ENCODE results near the gene SH3D21. TPM values are rescaled to one million over a fixed set of nuclear protein-coding genes. Genes with fewer than 3 reads are reported as not detected.

Gene SH3D21
- polyA plus RNA-seq = 0.13 and 0.73 TPM in 2 replicates

DNA sequence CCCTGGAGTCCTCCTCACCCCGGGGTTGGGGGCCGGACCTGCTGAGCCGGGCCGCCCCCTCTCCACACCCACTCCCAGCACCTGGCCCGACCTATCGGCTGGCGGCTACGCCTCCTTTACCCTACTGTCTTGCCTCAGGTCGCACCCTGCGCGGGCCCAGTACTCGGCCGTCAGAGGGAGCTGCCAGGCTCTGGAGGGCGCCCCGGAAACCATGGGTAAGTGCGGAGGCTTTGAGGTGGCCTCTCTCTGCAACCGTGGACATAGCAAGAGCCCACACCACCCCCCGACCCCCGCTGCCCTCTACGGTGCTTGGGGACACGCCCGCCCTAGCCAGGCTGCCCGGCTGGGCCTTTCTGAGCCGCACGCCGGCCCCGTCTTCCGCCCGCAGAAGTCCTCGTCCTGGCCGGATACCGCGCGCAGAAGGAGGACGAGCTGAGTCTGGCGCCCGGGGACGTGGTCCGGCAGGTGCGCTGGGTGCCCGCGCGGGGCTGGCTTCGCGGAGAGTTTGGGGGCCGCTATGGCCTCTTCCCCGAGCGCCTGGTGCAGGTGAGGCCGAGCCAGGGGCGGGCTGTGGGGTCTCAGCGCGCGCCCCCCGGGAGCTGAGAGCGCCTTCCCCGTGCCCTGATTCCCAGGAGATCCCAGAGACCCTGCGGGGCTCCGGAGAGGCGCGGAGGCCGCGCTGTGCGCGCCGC lies at the start of gene SH3D21:
TSS of gene SH3D21 (plus strand) at position 159 of the 692 bp plus-strand sequence. CDS start at position 212, 53 bp downstream.

DNA sequence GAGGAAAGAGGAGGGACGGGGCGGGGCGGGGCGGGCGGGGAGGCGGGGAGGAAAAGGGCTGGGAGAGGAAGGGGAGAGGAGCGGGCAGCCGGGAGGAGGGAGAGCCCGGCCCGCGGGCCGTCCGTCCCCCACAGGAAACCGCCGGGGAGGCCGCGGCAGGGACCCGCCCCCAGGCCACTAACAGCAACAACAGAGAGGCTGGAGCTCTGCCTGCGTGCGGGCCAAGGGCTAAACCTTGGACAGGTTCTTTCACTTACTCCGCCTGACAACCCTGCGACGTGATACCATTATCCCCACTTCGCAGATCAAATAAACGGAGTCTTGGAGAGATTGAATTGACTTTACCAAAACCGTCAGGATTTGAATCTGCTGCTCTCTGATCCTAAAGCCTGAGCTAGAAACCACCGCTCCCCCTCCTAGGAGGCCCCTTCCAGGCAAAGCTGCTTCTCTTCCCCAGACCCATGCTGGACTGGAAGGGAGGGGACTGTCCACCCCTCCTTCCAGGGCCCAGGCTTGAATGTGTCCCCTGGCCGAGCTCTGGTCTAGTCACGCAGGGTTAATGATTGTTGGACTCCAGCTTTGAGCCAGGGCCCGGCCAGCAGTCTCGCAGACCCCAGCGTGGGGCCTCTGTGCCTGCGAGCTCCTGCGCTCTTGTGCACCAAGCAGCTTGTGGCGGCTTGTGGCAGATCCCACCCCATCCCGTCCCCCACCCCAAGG lies 17.6 kb downstream of the SH3D21 start, which contains the start of gene EVA1B:
TSS of gene EVA1B (minus strand) at position 10 of the 717 bp plus-strand sequence. CDS start 608 bp downstream, outside the sequence.

Other genes starting within 250 kb of the SH3D21 start
- not detected in 2 replicates for gene TEKT2, start 222.3 kb upstream of the SH3D21 start, polyA plus RNA-seq
- gene ADPRS, start 217.5 kb upstream of the SH3D21 start, polyA plus RNA-seq = 10.2 and 15.0 TPM in 2 replicates
- gene COL8A2, start 181.1 kb upstream of the SH3D21 start, polyA plus RNA-seq = 0.07 TPM in 1 of 2 replicates, not detected in the other
- 18.7 and 23.2 TPM in 2 replicates for gene TRAPPC3, start 156.9 kb upstream of the SH3D21 start, polyA plus RNA-seq
- gene MAP7D1, start 150.2 kb upstream of the SH3D21 start, polyA plus RNA-seq = 32.5 and 33.0 TPM in 2 replicates
- gene THRAP3, start 81.9 kb upstream of the SH3D21 start, polyA plus RNA-seq = 44.4 and 61.2 TPM in 2 replicates
- gene EVA1B, start 17.3 kb downstream of the SH3D21 start, polyA plus RNA-seq = 0.24 TPM in 1 of 2 replicates, not detected in the other
- gene STK40, start 79.6 kb downstream of the SH3D21 start, polyA plus RNA-seq = 0.39 and 1.2 TPM in 2 replicates
- 37.8 and 55.1 TPM in 2 replicates for gene LSM10, start 91.5 kb downstream of the SH3D21 start, polyA plus RNA-seq
- gene OSCP1, start 144.1 kb downstream of the SH3D21 start, polyA plus RNA-seq = 51.8 and 57.1 TPM in 2 replicates
- gene MRPS15, start 158.0 kb downstream of the SH3D21 start, polyA plus RNA-seq = 90.8 and 109 TPM in 2 replicates
- gene CSF3R, start 176.5 kb downstream of the SH3D21 start, polyA plus RNA-seq = not detected in 2 replicates